Measurements from ENCODE around the gene CDKAL1.
"Not testable (repeated sequence)": the region's sequence is repeated elsewhere in the genome, so short reads cannot be mapped to it uniquely, and the experiment has no call there.

CDKAL1 gene

GRCh38 chr6:20808924-20809323 is 274.7 kb downstream of the CDKAL1 start:
- no peak for DNase-seq

GRCh38 chr6:20810727-20811108 is 276.5 kb downstream of the CDKAL1 start:
- no peak for DNase-seq

GRCh38 chr6:20811109-20811761 is 277.0 kb downstream of the CDKAL1 start:
- no peak for DNase-seq

- DNase-seq, result no peak
These were observed 278.5 kb downstream of the CDKAL1 start for GRCh38 chr6:20812776-20813175.

- no peak for DNase-seq
These were observed 280.2 kb downstream of the CDKAL1 start for GRCh38 chr6:20814494-20814893.

GRCh38 chr6:20816126-20816525 is 281.9 kb downstream of the CDKAL1 start:
- no peak for DNase-seq

GRCh38 chr6:20817806-20818320 is 283.6 kb downstream of the CDKAL1 start:
- DNase-seq, result no peak

GRCh38 chr6:20819774-20820400 is 285.6 kb downstream of the CDKAL1 start:
- DNase-seq, result no peak

GRCh38 chr6:20826378-20826777 is 292.1 kb downstream of the CDKAL1 start:
- DNase-seq, result no peak

- DNase-seq, result no peak
These were observed 293.5 kb downstream of the CDKAL1 start for GRCh38 chr6:20827798-20828197.

GRCh38 chr6:20830576-20830975 is 296.3 kb downstream of the CDKAL1 start:
- DNase-seq, result no peak

GRCh38 chr6:20831251-20831650 is 297.0 kb downstream of the CDKAL1 start:
- DNase-seq, result not testable (repeated sequence)

GRCh38 chr6:20833881-20834515 is 299.7 kb downstream of the CDKAL1 start:
- DNase-seq, result no peak

GRCh38 chr6:20835315-20836010 is 301.2 kb downstream of the CDKAL1 start:
- no peak for DNase-seq

- no peak for DNase-seq
These were observed 302.9 kb downstream of the CDKAL1 start for GRCh38 chr6:20837189-20837588.

- no peak for DNase-seq
These were observed 303.9 kb downstream of the CDKAL1 start for GRCh38 chr6:20838113-20838512.

- DNase-seq, result no peak
These were observed 305.4 kb downstream of the CDKAL1 start for GRCh38 chr6:20839630-20840029.

GRCh38 chr6:20840675-20841074 is 306.4 kb downstream of the CDKAL1 start:
- no peak for DNase-seq

- DNase-seq, result no peak
These were observed 307.5 kb downstream of the CDKAL1 start for GRCh38 chr6:20841806-20842205.

- DNase-seq, result no peak
These were observed 311.3 kb downstream of the CDKAL1 start for GRCh38 chr6:20845592-20845991.

GRCh38 chr6:20846602-20847028 is 312.4 kb downstream of the CDKAL1 start:
- no peak for DNase-seq

GRCh38 chr6:20847904-20848303 is 313.6 kb downstream of the CDKAL1 start:
- DNase-seq, result no peak

GRCh38 chr6:20850686-20851416 is 316.6 kb downstream of the CDKAL1 start:
- DNase-seq, result no peak
